Suprapubic skin (tissue), 4 donors: ENCODE data around the gene ITGB4. TPM values are rescaled to one million over a fixed set of nuclear protein-coding genes. Genes with fewer than 3 reads are reported as not detected.
A peak's percentile ranks its signal among the peaks of the same experiment; 100 is the strongest.
"Not testable (repeated sequence)": the region's sequence is repeated elsewhere in the genome, so short reads cannot be mapped to it uniquely, and the experiment has no call there.

Source experiments
- DNase-seq, 2 donors: peaks; one replicate each; pipeline ENCODE4 v3.0.0-alpha.2; 2019; ENCODE audit warnings: low spot score in 2 of 2
- H3K27ac ChIP-seq: fragments of 200-600 bp; sonication (generic); one replicate; pipeline ENCODE4 v1.5.1; 2019
- H3K27me3 ChIP-seq: fragments of 200-600 bp; sonication (generic); one replicate; pipeline ENCODE4 v1.5.1; 2019
- H3K36me3 ChIP-seq: fragments of 200-600 bp; sonication (generic); one replicate; pipeline ENCODE4 v1.5.1; 2019
- H3K4me1 ChIP-seq: fragments of 200-600 bp; sonication (generic); one replicate; pipeline ENCODE4 v1.5.1; 2019
- H3K4me3 ChIP-seq: fragments of 200-600 bp; sonication (generic); one replicate; pipeline ENCODE4 v1.5.1; 2019; ENCODE audit warnings: mild to moderate bottlenecking
- H3K9me3 ChIP-seq: fragments of 200-600 bp; sonication (generic); one replicate; pipeline ENCODE4 v1.5.1; 2019
- CTCF ChIP-seq, 2 donors: fragments of 200-600 bp in 1 of 2; fragments of 450-650 bp in 1 of 2; sonication (generic) in 1 of 2; IDR thresholded peaks; one replicate each; pipeline ENCODE4 v1.5.1; 2016 to 2019; ENCODE audit warnings: antibody characterized with exemption in 2 of 2, mild to moderate bottlenecking in 1 of 2, moderate library complexity in 1 of 2
- EP300 ChIP-seq: sonication (generic); formaldehyde crosslinking; IDR thresholded peaks from one replicate; pipeline ENCODE4 v1.6.1; 2017; ENCODE audit warnings: antibody characterized with exemption
- POLR2A ChIP-seq, 2 donors: fragments of 450-650 bp; IDR thresholded peaks; one replicate each; pipeline ENCODE4 v1.6.1; 2017; ENCODE audit warnings: antibody characterized with exemption in 2 of 2, mild to moderate bottlenecking in 2 of 2, moderate library complexity in 2 of 2
- POLR2AphosphoS5 ChIP-seq, 3 donors: sonication (generic); formaldehyde crosslinking; IDR thresholded peaks; one replicate each; pipeline ENCODE4 v1.6.1; 2017; ENCODE audit warnings: antibody characterized with exemption in 3 of 3
- WGBS: methylation state at CpG from one replicate; pipeline ENCODE4 v1.1.5; 2018; 5-methylcytosine and 5-hydroxymethylcytosine counted together
- total RNA-seq, 4 donors: library from RNA; depleted of rRNA; stranded (reverse); fragments of >200 nt; gene quantifications; one replicate each; pipeline ENCODE4 v1.1.0, GENCODE V29; 2016

The ITGB4 gene
- total RNA-seq, 4 donors from 2014 or later, result 382 to 583 (median 474) TPM

GRCh38 chr17:75778066-75778860, 57.0 kb downstream of the ITGB4 start:
- H3K36me3 ChIP-seq, result peaks cover 35% of the 10 kb centered on the region
- not testable (repeated sequence) for H3K27me3 ChIP-seq, H3K9me3 ChIP-seq
- WGBS, result under 1% methylated on average over 13 of the region's 19 CpGs
- TF ChIP-seq POLR2AphosphoS5 (IDR thresholded peaks at IDR 0.05), result peak in 1 of 3 donors; percentile 9
- H3K4me3 ChIP-seq, result peak overlapping the region; percentile 90
- DNase-seq, result peak; percentile 3 to 78
- H3K4me1 ChIP-seq, result peaks cover 50% of the 10 kb centered on the region
- H3K27ac ChIP-seq, result peak overlapping the region; percentile 97

- WGBS, result 0% methylated on average over 9 of the region's 38 CpGs
- peak in 1 of 2 donors; percentile 81 for DNase-seq
- peak overlapping the region; percentile 90 for H3K4me3 ChIP-seq
- no peaks in the 10 kb centered on the region for H3K9me3 ChIP-seq
- no peaks in the 10 kb centered on the region for H3K27me3 ChIP-seq
- peaks cover 55% of the 10 kb centered on the region for H3K4me1 ChIP-seq
- TF ChIP-seq CTCF (IDR thresholded peaks at IDR 0.05), result peak; percentile 39 to 43
- TF ChIP-seq POLR2A (IDR thresholded peaks at IDR 0.05), result no peak
- TF ChIP-seq POLR2AphosphoS5 (IDR thresholded peaks at IDR 0.05), result no peak
- no peak for TF ChIP-seq EP300
- H3K27ac ChIP-seq, result peak overlapping the region; percentile 97
- peaks cover 35% of the 10 kb centered on the region for H3K36me3 ChIP-seq
Measured at GRCh38 chr17:75778861-75779249, 57.6 kb downstream of the ITGB4 start.

GRCh38 chr17:75779250-75779986, 58.2 kb downstream of the ITGB4 start:
- H3K36me3 ChIP-seq, result peaks cover 35% of the 10 kb centered on the region
- under 1% methylated on average over 45 of the region's 84 CpGs for WGBS
- peak; percentile 98 to 99 for DNase-seq
- H3K4me3 ChIP-seq, result peak overlapping the region; percentile 90
- no peaks in the 10 kb centered on the region for H3K27me3 ChIP-seq
- TF ChIP-seq EP300 (peak; percentile 57), POLR2A (IDR thresholded peaks at IDR 0.05) (peak; percentile 100), POLR2AphosphoS5 (IDR thresholded peaks at IDR 0.05) (peak; percentile 100), CTCF (IDR thresholded peaks at IDR 0.05) (no peak)
- H3K4me1 ChIP-seq, result peaks cover 60% of the 10 kb centered on the region
- no peaks in the 10 kb centered on the region for H3K9me3 ChIP-seq
- H3K27ac ChIP-seq, result peak overlapping the region; percentile 97

- H3K27ac ChIP-seq, result peak overlapping the region; percentile 97
- WGBS, result 19% methylated on average over 5 of the region's 5 CpGs
- H3K4me1 ChIP-seq, result peaks cover 58% of the 10 kb centered on the region
- H3K36me3 ChIP-seq, result peaks cover 31% of the 10 kb centered on the region
- no peak for TF ChIP-seq POLR2AphosphoS5 (IDR thresholded peaks at IDR 0.05)
- DNase-seq, result no peak
- no peaks in the 10 kb centered on the region for H3K27me3 ChIP-seq
- H3K9me3 ChIP-seq, result no peaks in the 10 kb centered on the region
- peak overlapping the region; percentile 90 for H3K4me3 ChIP-seq
Measured at GRCh38 chr17:75779987-75780889, 59.0 kb downstream of the ITGB4 start.

- Histone ChIP-seq H3K27ac (peak overlapping the region; percentile 99), H3K27me3 (no peaks in the 10 kb centered on the region), H3K9me3 (no peaks in the 10 kb centered on the region), H3K4me3 (peak overlapping the region; percentile 68), H3K36me3 (peaks cover 8% of the 10 kb centered on the region), H3K4me1 (peaks cover 65% of the 10 kb centered on the region)
- no peak for DNase-seq
- TF ChIP-seq EP300 (no peak), CTCF (IDR thresholded peaks at IDR 0.05) (peak; percentile 63 to 72), POLR2AphosphoS5 (IDR thresholded peaks at IDR 0.05) (no peak), POLR2A (IDR thresholded peaks at IDR 0.05) (no peak)
- WGBS, result 6% methylated on average over 6 of the region's 6 CpGs
Measured at GRCh38 chr17:75783069-75783783, 62.0 kb downstream of the ITGB4 start.
